Suppressor macrophage treated with lipopolysaccharide for 1 hour (primary cell): ENCODE measurements around the gene IQSEC3.

ENCODE experiments used
- DNase-seq, 3 donors: peaks; one replicate each; pipeline ENCODE4 v3.0.0-alpha.2; 2020 to 2022

The IQSEC3 gene

GRCh38 chr12:166425-167075 lies 100.0 kb downstream of the IQSEC3 start:
- DNase-seq: peak in 2 of 3 donors; percentile 35 to 51

- DNase-seq: no peak
Measured at GRCh38 chr12:167959-168600, 101.5 kb downstream of the IQSEC3 start.

- DNase-seq: no peak
Measured at GRCh38 chr12:168763-169525, 102.4 kb downstream of the IQSEC3 start.

- no peak for DNase-seq
Measured at GRCh38 chr12:169528-170370, 103.2 kb downstream of the IQSEC3 start.

- DNase-seq: no peak
Measured at GRCh38 chr12:170371-171225, 104.0 kb downstream of the IQSEC3 start.

GRCh38 chr12:171276-171675 lies 104.7 kb downstream of the IQSEC3 start:
- no peak for DNase-seq

GRCh38 chr12:171743-172676 lies 105.4 kb downstream of the IQSEC3 start:
- DNase-seq: no peak

GRCh38 chr12:172732-173161 lies 106.2 kb downstream of the IQSEC3 start:
- DNase-seq: peak; percentile 29 to 48 (median 43)

GRCh38 chr12:174124-174523 lies 107.6 kb downstream of the IQSEC3 start:
- DNase-seq: no peak

- no peak for DNase-seq
Measured at GRCh38 chr12:174596-174995, 108.0 kb downstream of the IQSEC3 start.

GRCh38 chr12:175250-175649 lies 108.7 kb downstream of the IQSEC3 start:
- DNase-seq: no peak

GRCh38 chr12:175759-176158 lies 109.2 kb downstream of the IQSEC3 start:
- no peak for DNase-seq

- peak; percentile 51 to 58 (median 52) for DNase-seq
Measured at GRCh38 chr12:176321-177181, 110.0 kb downstream of the IQSEC3 start.

- DNase-seq: no peak
Measured at GRCh38 chr12:177336-177979, 110.9 kb downstream of the IQSEC3 start.

- DNase-seq: no peak
Measured at GRCh38 chr12:177980-178828, 111.6 kb downstream of the IQSEC3 start.

- DNase-seq: no peak
Measured at GRCh38 chr12:178829-179109, 112.2 kb downstream of the IQSEC3 start.

- DNase-seq: no peak
Measured at GRCh38 chr12:179131-179884, 112.7 kb downstream of the IQSEC3 start.

- DNase-seq: no peak
Measured at GRCh38 chr12:179885-180284, 113.3 kb downstream of the IQSEC3 start.
